Trophoblast cell (in vitro differentiated cells and primary cell): ENCODE data around the gene TRPM5.
A peak's percentile ranks its signal among the peaks of the same experiment; 100 is the strongest.

Source experiments
- DNase-seq, 2 donors: peaks; one replicate each; pipeline ENCODE4 v3.0.0-alpha.2; 2016
- H2AFZ ChIP-seq: 2 replicates; pipeline ENCODE4 v1.6.1; 2013; ENCODE audit warnings: low read length, moderate library complexity, mild to moderate bottlenecking; ENCODE audit not compliant: insufficient read depth, poor library complexity
- H2AK5ac ChIP-seq: 2 replicates; pipeline ENCODE4 v1.6.1; 2013; ENCODE audit warnings: mild to moderate bottlenecking, low read length
- H2BK120ac ChIP-seq: 2 replicates; pipeline ENCODE4 v1.6.1; 2013; ENCODE audit warnings: low read length, mild to moderate bottlenecking, moderate library complexity; ENCODE audit not compliant: insufficient read depth, poor library complexity
- H2BK12ac ChIP-seq: 2 replicates; pipeline ENCODE4 v1.6.1; 2013; ENCODE audit warnings: mild to moderate bottlenecking, low read length, moderate library complexity
- H2BK5ac ChIP-seq: 2 replicates; pipeline ENCODE4 v1.6.1; 2013; ENCODE audit warnings: low read length, low read depth, moderate library complexity, mild to moderate bottlenecking; ENCODE audit not compliant: poor library complexity
- H3K14ac ChIP-seq: 2 replicates; pipeline ENCODE4 v1.6.1; 2013; ENCODE audit warnings: mild to moderate bottlenecking, low read length
- H3K18ac ChIP-seq: 2 replicates; pipeline ENCODE4 v1.6.1; 2013; ENCODE audit warnings: mild to moderate bottlenecking, low read length
- H3K23ac ChIP-seq: 2 replicates; pipeline ENCODE4 v1.6.1; 2013; ENCODE audit warnings: low read length
- H3K27ac ChIP-seq: 2 replicates; pipeline ENCODE4 v1.5.1; 2013; ENCODE audit warnings: low read depth, mild to moderate bottlenecking, inconsistent platforms, low read length, moderate library complexity
- H3K27me3 ChIP-seq: 2 replicates; pipeline ENCODE4 v1.6.1; 2013; ENCODE audit warnings: inconsistent platforms, mild to moderate bottlenecking, low read length, moderate library complexity; ENCODE audit not compliant: insufficient read depth
- H3K36me3 ChIP-seq, 2 experiments: 1 replicate in 1 of 2; 2 replicates in 1 of 2; pipeline ENCODE4 v1.6.1; 2013; ENCODE audit warnings: low read length in 2 of 2, mild to moderate bottlenecking in 2 of 2, moderate library complexity in 1 of 2; ENCODE audit not compliant: insufficient read depth in 2 of 2, control insufficient read depth in 1 of 2
- H3K4ac ChIP-seq: 2 replicates; pipeline ENCODE4 v1.6.1; 2013; ENCODE audit warnings: low read depth, mild to moderate bottlenecking, low read length, moderate library complexity
- H3K4me1 ChIP-seq, 2 experiments: 1 replicate in 1 of 2; 2 replicates in 1 of 2; pipeline ENCODE4 v1.6.1; 2013; ENCODE audit warnings: low read length in 2 of 2, mild to moderate bottlenecking in 2 of 2, moderate library complexity in 1 of 2; ENCODE audit not compliant: insufficient read depth in 2 of 2, control insufficient read depth in 1 of 2
- H3K4me2 ChIP-seq: 2 replicates; pipeline ENCODE4 v1.6.1; 2013; ENCODE audit warnings: inconsistent platforms, mild to moderate bottlenecking, low read length, moderate library complexity
- H3K4me3 ChIP-seq: 2 replicates; pipeline ENCODE4 v1.5.1; 2013; ENCODE audit warnings: mild to moderate bottlenecking, low read depth, low read length, inconsistent platforms
- H3K79me1 ChIP-seq: one replicate; pipeline ENCODE4 v1.6.1; 2013; ENCODE audit warnings: low read length
- H3K79me2 ChIP-seq: 2 replicates; pipeline ENCODE4 v1.6.1; 2013; ENCODE audit warnings: low read length, mild to moderate bottlenecking; ENCODE audit not compliant: control insufficient read depth, insufficient read depth, poor library complexity
- H3K9ac ChIP-seq: 2 replicates; pipeline ENCODE4 v1.6.1; 2013; ENCODE audit warnings: mild to moderate bottlenecking, low read length
- H3K9me3 ChIP-seq: 2 replicates; pipeline ENCODE4 v1.6.1; 2013; ENCODE audit warnings: low read depth, mild to moderate bottlenecking, control low read depth, inconsistent platforms, low read length; ENCODE audit not compliant: insufficient read depth
- H4K12ac ChIP-seq: 2 replicates; pipeline ENCODE4 v1.6.1; 2013; ENCODE audit warnings: low read depth, mild to moderate bottlenecking, low read length, moderate library complexity
- H4K8ac ChIP-seq: 2 replicates; pipeline ENCODE4 v1.6.1; 2013; ENCODE audit warnings: low read depth, mild to moderate bottlenecking, low read length, moderate library complexity
- H4K91ac ChIP-seq: one replicate; pipeline ENCODE4 v1.6.1; 2013; ENCODE audit warnings: low read depth, mild to moderate bottlenecking, low read length, moderate library complexity
- WGBS: extraction: QIAGEN DNeasy Blood & Tissue Kit; methylation state at CpG from one replicate; pipeline ENCODE4 v1.1.7; 2013; ENCODE audit warnings: missing lambda C conversion rate; ENCODE audit not compliant: insufficient read length, insufficient coverage; ENCODE audit errors: extremely low coverage; 5-methylcytosine and 5-hydroxymethylcytosine counted together

Gene TRPM5

DNA sequence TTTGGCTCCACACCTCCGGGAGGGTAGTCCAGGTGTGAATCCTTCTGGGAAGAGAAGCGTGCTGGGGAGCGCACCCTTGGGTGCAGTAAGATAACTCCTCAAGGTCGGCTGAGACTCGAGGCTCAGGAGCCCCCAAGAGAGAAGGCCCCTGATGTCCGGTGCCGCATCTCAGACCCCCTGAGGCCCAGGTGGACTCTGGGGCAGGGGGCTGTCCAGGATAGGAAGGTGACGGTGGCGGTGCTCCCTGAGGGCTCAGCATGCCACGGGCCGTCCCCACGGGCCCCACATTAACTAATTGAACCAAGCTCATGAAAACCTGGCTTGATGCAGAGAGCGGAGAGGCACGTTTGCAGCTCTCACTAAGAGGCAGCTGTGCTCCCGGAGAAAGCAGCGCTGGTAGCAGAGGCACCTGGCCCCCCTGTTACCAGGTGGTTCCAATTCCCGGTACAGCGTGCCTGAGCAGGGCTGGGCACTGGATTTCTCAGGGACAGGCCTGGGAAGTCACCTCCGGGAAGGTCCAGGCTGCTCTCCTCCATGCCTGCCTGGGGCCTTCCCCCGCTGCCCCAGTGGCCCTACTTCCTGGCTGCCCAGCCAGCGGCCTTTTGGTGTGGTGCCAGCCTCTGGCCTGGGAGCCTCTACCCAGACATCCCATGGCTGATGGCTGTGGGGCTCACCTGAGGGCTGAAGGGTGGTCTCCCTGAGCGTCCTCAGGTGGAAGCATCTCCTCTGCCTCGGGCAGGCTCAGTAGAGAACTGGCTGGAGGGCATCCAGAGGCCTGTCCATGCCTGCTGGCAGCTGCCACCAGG lies 1.6 kb upstream of the TRPM5 start:
- H3K27ac ChIP-seq, result no peak overlapping the region
- no peak overlapping the region for H4K8ac ChIP-seq
- H3K27me3 ChIP-seq, result peaks cover 33% of the 10 kb centered on the region
- H3K9ac ChIP-seq, result no peak overlapping the region
- H2BK120ac ChIP-seq, result no peak overlapping the region
- no CpG with 5 or more reads among the region's 23 CpGs for WGBS
- no peaks in the 10 kb centered on the region for H3K36me3 ChIP-seq
- no peak overlapping the region for H3K23ac ChIP-seq
- no peak overlapping the region for H2BK12ac ChIP-seq
- H3K4ac ChIP-seq, result no peak overlapping the region
- H2AFZ ChIP-seq, result no peak overlapping the region
- H3K4me1 ChIP-seq, result no peaks in the 10 kb centered on the region
- H2AK5ac ChIP-seq, result no peak overlapping the region
- no peak overlapping the region for H4K12ac ChIP-seq
- H3K79me2 ChIP-seq, result no peaks in the 10 kb centered on the region
- no peak overlapping the region for H2BK5ac ChIP-seq
- H3K9me3 ChIP-seq, result peaks cover 10% of the 10 kb centered on the region
- no peak overlapping the region for H3K4me2 ChIP-seq
- no peak overlapping the region for H3K4me3 ChIP-seq
- DNase-seq, result no peak
- no peak overlapping the region for H3K18ac ChIP-seq
- no peak overlapping the region for H3K14ac ChIP-seq
- H3K79me1 ChIP-seq, result no peaks in the 10 kb centered on the region
- no peak overlapping the region for H4K91ac ChIP-seq

DNA sequence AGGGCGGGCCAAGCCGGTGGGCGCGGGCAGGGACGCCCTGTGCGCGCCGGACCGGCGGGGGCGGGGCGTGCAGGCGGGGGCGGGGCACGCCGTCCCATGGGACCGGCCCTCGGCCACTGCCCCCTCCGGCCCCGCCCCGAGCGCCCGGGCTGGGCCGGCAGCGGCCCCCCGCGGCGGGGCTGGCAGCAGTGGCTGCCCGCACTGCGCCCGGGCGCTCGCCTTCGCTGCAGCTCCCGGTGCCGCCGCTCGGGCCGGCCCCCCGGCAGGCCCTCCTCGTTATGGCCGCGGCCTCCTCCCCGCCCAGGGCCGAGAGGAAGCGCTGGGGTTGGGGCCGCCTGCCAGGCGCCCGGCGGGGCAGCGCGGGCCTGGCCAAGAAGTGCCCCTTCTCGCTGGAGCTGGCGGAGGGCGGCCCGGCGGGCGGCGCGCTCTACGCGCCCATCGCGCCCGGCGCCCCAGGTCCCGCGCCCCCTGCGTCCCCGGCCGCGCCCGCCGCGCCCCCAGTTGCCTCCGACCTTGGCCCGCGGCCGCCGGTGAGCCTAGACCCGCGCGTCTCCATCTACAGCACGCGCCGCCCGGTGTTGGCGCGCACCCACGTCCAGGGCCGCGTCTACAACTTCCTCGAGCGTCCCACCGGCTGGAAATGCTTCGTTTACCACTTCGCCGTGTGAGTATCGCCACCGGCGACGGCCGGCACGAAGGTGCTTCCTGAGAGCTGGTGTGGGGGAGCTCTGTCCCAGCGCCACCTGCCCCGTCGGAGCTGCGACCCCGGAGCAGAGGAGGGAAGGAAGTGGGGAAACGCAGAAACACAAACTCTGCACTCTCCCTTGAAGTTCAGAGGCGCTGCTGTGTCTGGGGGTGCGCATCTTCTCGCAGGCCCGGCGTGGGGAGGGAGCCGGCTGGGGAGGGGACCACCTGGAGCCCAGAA lies 769 bp upstream of the TRPM5 start, which contains the start of gene KCNQ1:
Gene KCNQ1 (plus strand): TSS at position 188 of the 925 bp plus-strand sequence. CDS start 91 bp downstream, at position 279.
- H3K4ac ChIP-seq, result no peak within 1 kb of the TSS
- H4K12ac ChIP-seq, result no peak within 1 kb of the TSS
- H3K18ac ChIP-seq, result no peak within 1 kb of the TSS
- peaks cover 33% of the 10 kb centered on the region for H3K27me3 ChIP-seq
- H2AK5ac ChIP-seq, result no peak within 1 kb of the TSS
- no peak within 1 kb of the TSS for H3K4me3 ChIP-seq
- H4K8ac ChIP-seq, result no peak within 1 kb of the TSS
- H2BK120ac ChIP-seq, result no peak within 1 kb of the TSS
- no peaks in the 10 kb centered on the region for H3K79me2 ChIP-seq
- H4K91ac ChIP-seq, result no peak within 1 kb of the TSS
- peak in 1 of 2 donors; percentile 35 for DNase-seq
- peaks cover 11% of the 10 kb centered on the region for H3K9me3 ChIP-seq
- H3K79me1 ChIP-seq, result no peaks in the 10 kb centered on the region
- no peak within 1 kb of the TSS for H2BK12ac ChIP-seq
- peak within 1 kb of the TSS; percentile 52 for H3K4me2 ChIP-seq
- no peak within 1 kb of the TSS for H3K27ac ChIP-seq
- H3K23ac ChIP-seq, result no peak within 1 kb of the TSS
- WGBS, result no CpG with 5 or more reads among the region's 116 CpGs
- H3K14ac ChIP-seq, result no peak within 1 kb of the TSS
- H3K4me1 ChIP-seq, result no peaks in the 10 kb centered on the region
- H3K36me3 ChIP-seq, result no peaks in the 10 kb centered on the region
- H2AFZ ChIP-seq, result no peak within 1 kb of the TSS
- no peak within 1 kb of the TSS for H3K9ac ChIP-seq
- H2BK5ac ChIP-seq, result no peak within 1 kb of the TSS

DNA sequence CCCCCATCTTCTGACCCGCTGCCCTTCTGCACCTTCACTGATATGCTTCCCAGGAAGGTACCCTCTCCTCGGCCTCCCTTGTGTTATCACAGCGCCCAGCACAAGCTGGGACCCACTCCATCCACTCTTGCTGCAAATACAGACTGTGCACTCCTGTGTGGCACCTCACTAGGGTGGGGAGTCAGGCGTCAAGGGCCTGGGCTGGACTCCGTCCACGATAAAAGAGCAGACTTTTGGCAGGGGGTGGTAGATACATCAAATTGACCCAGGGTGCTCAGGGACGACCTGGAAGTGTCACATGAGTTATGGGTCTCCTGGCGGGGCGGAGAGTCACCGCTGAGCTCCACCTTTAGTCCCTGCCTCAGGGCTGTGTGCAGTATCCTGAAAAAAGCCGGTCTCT lies 908 bp downstream of the TRPM5 start:
- H2BK120ac ChIP-seq, result no peak overlapping the region
- H3K9me3 ChIP-seq, result peaks cover 11% of the 10 kb centered on the region
- no peak overlapping the region for H2BK5ac ChIP-seq
- H3K27ac ChIP-seq, result no peak overlapping the region
- no peak overlapping the region for H3K23ac ChIP-seq
- H3K4ac ChIP-seq, result no peak overlapping the region
- H3K9ac ChIP-seq, result no peak overlapping the region
- no CpG with 5 or more reads among the region's 11 CpGs for WGBS
- H3K79me1 ChIP-seq, result no peaks in the 10 kb centered on the region
- H3K4me3 ChIP-seq, result no peak overlapping the region
- no peak overlapping the region for H3K14ac ChIP-seq
- DNase-seq, result no peak
- no peak overlapping the region for H4K91ac ChIP-seq
- no peaks in the 10 kb centered on the region for H3K79me2 ChIP-seq
- H2AFZ ChIP-seq, result no peak overlapping the region
- H3K36me3 ChIP-seq, result no peaks in the 10 kb centered on the region
- no peak overlapping the region for H2AK5ac ChIP-seq
- H3K18ac ChIP-seq, result no peak overlapping the region
- H3K4me2 ChIP-seq, result no peak overlapping the region
- H4K8ac ChIP-seq, result no peak overlapping the region
- no peaks in the 10 kb centered on the region for H3K4me1 ChIP-seq
- H3K27me3 ChIP-seq, result peaks cover 33% of the 10 kb centered on the region
- no peak overlapping the region for H4K12ac ChIP-seq
- no peak overlapping the region for H2BK12ac ChIP-seq

DNA sequence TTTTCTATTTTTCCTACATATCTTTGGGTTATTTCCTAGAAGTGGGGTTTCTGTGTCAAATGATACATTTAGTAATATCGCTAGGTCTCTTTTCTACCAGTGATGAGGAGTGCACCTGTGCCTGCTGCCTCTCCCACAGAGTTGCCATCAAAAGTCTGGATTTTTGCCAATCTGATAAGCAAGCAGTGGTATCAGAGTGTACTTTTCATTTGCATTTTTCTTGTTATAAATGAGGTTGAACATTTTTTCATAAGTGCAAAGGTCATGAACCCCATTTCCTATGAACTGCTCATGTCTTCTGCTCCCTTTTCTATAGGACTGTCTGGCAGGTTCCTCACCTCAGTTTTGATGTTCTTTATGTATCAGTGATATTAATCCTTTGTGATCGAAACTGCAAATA lies 1.7 kb downstream of the TRPM5 start:
- no peak overlapping the region for H3K14ac ChIP-seq
- peaks cover 11% of the 10 kb centered on the region for H3K9me3 ChIP-seq
- no peak overlapping the region for H3K4me3 ChIP-seq
- no peak overlapping the region for H2AK5ac ChIP-seq
- no peaks in the 10 kb centered on the region for H3K79me2 ChIP-seq
- H4K91ac ChIP-seq, result no peak overlapping the region
- no peak overlapping the region for H2BK12ac ChIP-seq
- no peak overlapping the region for H3K4ac ChIP-seq
- no peak overlapping the region for H2AFZ ChIP-seq
- H3K4me2 ChIP-seq, result no peak overlapping the region
- H4K12ac ChIP-seq, result no peak overlapping the region
- DNase-seq, result no peak
- no peaks in the 10 kb centered on the region for H3K36me3 ChIP-seq
- H3K4me1 ChIP-seq, result no peaks in the 10 kb centered on the region
- H2BK5ac ChIP-seq, result no peak overlapping the region
- no peak overlapping the region for H2BK120ac ChIP-seq
- no peak overlapping the region for H3K27ac ChIP-seq
- peaks cover 33% of the 10 kb centered on the region for H3K27me3 ChIP-seq
- H3K23ac ChIP-seq, result no peak overlapping the region
- no peak overlapping the region for H3K9ac ChIP-seq
- H4K8ac ChIP-seq, result no peak overlapping the region
- no peak overlapping the region for H3K18ac ChIP-seq
- no peaks in the 10 kb centered on the region for H3K79me1 ChIP-seq
- WGBS, result no CpG with 5 or more reads among the region's 2 CpGs
